Iris pigment epithelial cell (primary cell): ENCODE results near the gene FNDC3B.
"Not testable (repeated sequence)": the region's sequence is repeated elsewhere in the genome, so short reads cannot be mapped to it uniquely, and the experiment has no call there.

Experiments
- DNase-seq: peaks from one replicate; pipeline ENCODE4 v3.0.0-alpha.2; 2011; ENCODE audit warnings: low read depth

FNDC3B gene

DNA sequence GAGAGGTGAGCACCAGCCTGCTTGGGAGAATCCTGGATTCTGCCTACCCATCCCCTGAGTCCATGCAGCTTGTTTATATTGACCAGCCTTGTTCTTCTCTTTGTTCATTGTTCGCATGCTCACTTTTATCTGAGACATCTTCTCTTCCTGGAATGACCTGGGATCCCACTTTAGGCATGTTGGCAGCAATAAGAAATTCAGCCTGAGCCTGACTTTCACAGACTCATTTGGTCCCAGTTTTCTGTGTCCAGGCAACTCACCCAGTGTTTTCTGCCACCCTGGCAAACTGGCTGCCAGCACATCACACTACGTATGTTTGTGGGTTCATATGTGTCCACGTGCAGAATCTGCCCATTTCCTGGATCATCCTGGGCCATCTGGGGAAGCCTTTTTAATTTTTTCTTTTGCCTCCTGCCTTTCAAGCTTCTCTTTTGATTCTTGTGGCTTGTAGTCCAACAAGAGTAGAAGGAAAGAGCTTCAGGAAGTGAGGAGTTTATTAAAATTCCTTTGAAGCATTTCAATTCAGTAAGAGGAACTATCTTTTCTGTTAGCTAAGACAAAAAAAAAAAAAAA is 199.9 kb downstream of the FNDC3B start:
- DNase-seq: no peak

- DNase-seq: peak; percentile 24
Observed at GRCh38 chr3:172241405-172241804, 202.0 kb downstream of the FNDC3B start.

DNA sequence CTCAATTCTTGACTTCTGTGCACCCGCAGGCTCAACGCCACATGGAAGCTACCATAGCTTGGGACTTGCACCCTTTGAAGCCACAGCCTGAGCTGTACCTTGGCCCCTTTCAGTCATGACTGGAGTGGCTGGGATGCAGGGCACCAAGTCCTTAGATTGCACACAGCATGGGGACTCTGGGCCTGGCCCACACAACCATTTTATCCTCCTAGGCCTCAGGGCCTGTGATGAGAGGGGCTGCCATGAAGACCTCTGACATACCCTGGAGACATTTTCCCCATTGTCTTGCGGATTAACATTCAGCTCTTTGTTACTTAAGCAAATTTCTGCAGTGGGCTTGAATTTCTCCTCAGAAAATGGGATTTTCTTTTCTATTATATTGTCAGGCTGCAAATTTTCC is 203.1 kb downstream of the FNDC3B start:
- DNase-seq: not testable (repeated sequence)

DNA sequence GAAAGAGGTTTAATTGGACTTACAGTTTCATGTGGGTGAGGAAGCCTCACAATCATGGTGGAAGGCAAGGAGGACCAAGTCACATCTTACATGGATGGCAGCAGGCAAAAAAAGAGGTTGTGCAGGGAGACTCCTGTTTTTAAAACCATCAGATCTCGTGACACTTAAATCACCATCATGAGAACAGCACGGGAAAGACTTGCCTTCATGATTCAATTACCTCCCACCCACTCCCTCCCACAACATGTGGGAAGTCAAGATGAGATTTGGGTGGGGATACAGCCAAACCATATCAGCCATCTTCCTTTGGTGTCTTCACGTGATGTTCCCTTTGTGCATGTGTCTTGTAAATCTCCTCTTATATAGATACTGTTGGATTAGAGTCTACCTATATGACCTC is 204.0 kb downstream of the FNDC3B start:
- not testable (repeated sequence) for DNase-seq

DNA sequence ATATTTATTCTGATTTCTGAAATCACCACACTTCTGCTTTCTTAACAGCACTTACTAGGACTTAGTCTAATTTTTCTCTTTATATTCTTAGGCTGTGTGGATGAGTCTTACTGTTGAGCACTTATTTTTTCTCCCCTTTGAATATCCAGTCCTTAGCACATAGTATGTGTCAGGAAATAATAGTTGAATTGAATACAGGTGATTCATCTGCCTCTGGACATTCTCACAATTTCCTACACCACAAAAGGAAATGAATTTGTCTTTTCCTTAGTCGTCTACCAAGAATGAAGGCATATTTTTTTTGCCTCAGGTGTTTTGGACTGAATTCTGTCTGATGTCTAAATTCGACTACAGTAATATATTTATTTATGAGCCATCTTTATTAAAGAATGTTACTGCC is 204.6 kb downstream of the FNDC3B start:
- DNase-seq: no peak

DNA sequence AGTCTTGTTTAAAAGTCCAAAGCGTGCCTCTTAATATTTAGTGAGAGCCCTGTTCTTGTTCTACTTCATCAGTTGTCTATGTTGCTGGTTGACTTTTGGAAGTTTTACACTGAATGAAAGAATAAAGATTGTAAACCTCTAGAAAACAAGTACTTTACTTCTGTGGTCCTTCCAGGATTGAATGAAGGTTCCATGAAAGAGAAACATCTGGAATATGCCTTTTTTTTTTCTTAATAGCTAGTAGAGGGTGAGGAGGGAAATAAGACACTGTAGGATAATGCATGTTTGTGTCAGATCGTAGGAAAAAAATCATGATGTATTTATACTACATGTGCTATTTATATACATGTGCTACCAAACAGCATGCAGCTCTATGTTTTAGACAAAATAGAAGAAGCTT is 205.9 kb downstream of the FNDC3B start:
- no peak for DNase-seq

GRCh38 chr3:172246107-172246844 is 206.9 kb downstream of the FNDC3B start:
- no peak for DNase-seq

DNA sequence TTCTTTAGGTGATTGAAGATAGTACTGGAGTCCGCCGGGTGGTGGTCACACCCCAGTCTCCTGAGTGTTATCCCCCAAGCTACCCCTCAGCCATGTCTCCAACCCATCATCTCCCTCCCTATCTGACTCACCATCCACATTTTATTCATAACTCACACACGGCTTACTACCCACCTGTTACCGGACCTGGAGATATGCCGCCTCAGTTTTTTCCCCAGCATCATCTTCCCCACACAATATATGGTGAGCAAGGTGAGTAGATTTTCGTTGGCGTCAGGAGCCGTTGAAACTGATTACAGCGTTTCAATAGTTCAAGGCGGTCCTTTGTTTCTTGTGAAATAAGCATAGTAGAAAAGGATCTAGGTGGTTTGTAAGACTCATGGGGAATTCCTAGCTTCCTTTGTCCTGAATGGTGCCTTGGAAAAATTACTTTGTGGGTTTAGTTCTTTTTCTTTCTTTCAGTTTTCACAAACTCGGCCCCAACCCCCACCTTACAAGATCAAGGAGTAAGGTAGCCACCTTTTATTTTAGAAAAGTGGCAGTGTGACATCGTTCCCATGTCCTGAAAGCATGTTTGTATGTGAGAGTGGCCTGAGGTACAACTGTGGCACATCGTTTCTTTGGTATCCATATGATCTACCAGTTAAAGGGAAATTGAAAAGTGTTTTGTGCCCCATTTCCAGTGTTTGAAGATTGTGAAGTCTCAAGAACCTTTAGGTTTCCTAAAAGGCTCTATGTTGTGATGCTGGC is 208.3 kb downstream of the FNDC3B start:
- DNase-seq: no peak

GRCh38 chr3:172249039-172249438 is 209.7 kb downstream of the FNDC3B start:
- DNase-seq: no peak

- DNase-seq: no peak
Observed at GRCh38 chr3:172251211-172251610, 211.8 kb downstream of the FNDC3B start.

DNA sequence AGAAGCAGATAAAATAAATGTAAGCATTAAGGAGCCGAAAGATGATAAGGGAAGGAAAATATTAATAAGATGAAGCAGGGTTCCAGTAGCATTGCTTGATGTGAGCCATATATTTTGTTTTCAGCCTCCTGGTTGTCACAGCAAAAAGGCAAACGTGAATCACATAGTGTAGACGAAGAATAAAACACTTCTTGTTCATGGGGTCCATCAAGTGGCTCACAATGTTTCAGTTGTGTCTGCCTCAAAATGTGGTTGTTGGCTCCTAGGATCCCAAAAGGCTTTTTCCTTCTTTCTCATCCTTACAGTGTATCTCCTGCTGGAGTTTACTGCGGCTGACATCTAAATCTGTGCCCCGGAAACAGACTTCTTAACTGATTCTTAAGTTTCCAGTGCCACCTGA is 213.8 kb downstream of the FNDC3B start:
- DNase-seq: peak; percentile 14

DNA sequence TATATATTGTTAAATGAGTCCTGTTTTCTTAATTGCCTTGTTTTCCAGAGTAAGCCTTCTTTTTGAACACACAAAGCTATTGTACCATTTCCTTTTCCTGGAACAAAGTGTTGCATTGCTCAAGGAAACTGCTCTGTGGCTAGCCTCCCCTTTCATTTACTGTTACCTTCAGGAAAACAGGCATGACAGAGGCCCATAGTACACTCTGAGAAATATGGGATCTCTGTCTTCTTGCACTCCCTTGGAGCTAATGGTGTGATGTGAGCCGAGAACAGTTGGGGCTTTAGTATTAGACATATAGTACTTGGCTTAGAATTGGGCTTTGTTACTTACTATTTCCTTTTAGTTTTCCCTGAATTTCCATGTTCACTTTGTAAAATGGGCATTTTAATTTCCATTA is 215.2 kb downstream of the FNDC3B start:
- no peak for DNase-seq

- not testable (repeated sequence) for DNase-seq
Observed at GRCh38 chr3:172255321-172255720, 215.9 kb downstream of the FNDC3B start.

- DNase-seq: peak; percentile 89
Observed at GRCh38 chr3:172256101-172256734, 216.8 kb downstream of the FNDC3B start.

GRCh38 chr3:172257648-172258400 is 218.4 kb downstream of the FNDC3B start:
- DNase-seq: peak; percentile 81

DNA sequence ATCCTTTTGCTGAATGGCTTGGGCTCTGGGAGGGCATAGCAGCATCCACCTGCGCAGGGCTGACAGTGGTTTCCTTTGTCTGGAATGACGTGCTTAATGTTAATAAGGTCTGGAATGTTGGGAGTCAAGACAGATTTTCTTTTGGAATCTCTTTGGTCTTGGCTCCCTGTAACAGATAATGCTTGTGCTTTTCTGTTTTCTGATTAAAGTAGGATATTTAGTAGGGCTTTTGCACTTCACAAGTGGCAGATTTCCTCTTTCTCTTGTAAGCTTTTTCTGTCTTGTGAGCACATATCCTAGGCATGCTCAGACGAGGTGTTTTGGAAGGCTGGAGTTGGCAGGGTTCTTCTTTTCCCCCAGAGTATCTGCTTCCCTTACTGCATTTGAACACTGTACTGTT is 219.2 kb downstream of the FNDC3B start:
- no peak for DNase-seq

DNA sequence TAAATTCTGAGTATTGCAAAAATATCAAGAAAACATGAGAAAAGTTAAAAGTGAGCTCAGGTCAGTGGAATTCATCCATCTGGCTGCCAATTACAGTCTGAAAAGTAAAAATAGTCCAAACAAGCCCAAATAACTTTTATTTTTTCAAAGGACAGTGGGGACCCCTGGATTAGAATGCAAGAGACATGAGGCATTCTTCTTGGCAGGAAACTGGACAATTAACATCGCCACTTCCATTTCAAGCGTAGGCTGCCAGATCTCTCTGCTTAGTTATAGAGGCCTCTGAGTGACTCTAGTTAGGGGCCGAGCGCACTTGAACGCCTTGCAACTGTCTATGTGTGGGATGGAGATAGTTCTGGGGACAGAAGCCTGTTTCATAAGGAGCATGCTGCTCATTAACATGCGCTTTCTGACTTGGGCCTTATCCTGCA is 219.7 kb downstream of the FNDC3B start:
- DNase-seq: no peak

GRCh38 chr3:172259726-172260248 is 220.4 kb downstream of the FNDC3B start:
- DNase-seq: no peak

DNA sequence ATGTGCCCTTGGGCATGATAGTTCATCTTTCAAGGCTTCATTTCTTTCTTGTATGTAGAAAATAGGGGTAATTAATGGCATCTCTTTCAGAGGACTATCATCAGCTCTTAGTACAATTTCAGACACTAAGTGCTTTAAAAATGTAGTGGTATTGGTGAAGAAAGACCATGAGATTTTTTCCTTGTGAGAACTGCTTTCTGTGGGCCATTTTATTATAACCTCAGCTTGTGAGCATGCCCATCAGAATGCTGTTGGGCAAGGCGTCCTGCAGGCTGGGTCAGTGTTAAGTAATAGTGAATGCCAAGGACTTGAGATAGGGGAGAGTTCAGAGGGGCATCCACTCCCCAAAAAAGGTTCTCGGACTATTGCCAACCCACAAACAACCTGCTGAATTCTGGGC is 221.0 kb downstream of the FNDC3B start:
- DNase-seq: peak; percentile 83

- DNase-seq: peak; percentile 37
Observed at GRCh38 chr3:172261054-172261453, 221.7 kb downstream of the FNDC3B start.

DNA sequence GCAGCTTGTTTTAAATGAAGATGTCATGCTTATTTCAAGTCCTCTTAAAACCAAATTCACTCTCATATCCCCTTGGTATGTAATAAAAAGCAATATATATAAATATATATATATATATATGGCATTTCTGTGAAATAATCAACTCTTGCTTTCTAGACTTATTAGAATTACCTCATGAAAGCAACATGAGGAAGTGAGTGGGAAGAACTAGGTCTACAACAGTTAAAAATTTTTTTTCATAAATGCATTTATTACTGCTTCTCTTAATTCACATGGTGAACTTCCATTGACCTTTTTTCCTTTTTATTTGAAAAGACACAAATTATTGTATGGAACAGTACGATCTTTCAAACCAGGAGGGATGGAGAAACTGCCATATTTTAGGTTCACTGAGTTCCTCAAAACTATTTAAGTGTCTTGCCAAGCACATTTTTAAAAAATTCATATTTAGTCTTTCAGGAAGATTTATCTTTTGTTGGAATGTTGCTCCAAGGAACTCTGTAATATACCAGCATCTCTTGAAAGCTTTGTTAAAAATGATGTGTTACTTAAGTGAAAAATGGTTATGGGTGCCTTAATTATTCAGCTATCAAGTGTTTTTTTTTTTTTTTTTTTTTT is 223.7 kb downstream of the FNDC3B start:
- DNase-seq: no peak
